Stimulated activated CD4-positive, alpha-beta T cell treated with anti-CD3 and anti-CD28 coated beads, Interleukin-4, amount 100 ng/mL, for 1 hour (primary cell): ENCODE data around the gene CPNE7.

ENCODE experiments used
- DNase-seq: peaks from one replicate; pipeline ENCODE4 v3.0.0-alpha.2; 2020

Gene CPNE7

DNA sequence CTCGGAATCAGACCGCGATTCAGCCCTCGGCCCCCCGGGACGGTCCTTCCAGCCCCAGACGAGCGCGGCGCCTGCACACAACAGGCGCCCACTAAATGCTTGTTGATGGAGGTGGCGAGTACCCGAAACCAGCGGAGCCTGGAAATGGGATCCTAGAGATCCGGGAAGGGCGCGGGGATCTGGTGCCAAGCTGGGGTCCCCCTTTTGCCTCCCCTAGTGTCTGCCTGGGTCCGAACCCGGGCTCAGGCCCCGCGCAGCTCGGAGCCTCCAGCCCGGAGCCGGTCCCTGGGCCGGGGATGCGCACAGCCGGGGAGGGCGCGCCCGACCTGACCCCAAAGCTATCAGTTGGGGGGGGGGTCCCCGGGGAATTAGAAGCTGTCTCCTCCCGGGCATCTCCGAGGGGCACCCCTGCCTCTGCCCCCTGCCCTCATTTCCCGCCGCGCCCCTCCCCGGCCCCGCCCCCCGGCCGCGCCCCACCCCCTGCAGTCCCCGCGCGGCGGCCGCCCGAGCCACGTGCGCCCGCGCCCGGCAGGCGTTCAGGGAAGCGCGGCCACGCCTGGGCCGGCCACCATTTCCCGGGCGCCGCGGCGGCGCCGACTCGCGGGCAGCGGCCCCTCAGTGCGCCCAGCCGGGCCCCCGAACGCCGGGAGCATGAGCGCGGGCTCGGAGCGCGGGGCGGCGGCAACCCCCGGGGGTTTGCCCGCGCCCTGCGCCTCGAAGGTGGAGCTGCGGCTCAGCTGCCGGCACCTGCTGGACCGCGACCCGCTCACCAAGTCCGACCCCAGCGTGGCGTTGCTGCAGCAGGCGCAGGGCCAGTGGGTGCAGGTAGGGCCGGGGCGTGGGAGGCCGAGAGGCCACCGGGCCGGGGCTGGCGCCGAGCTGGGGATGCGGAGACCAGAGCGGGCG lies at the start of gene CPNE7:
Gene CPNE7 (plus strand): TSS at position 512 of the 906 bp plus-strand sequence. CDS start 140 bp downstream, at position 652.
- DNase-seq = peak; percentile 35

DNA sequence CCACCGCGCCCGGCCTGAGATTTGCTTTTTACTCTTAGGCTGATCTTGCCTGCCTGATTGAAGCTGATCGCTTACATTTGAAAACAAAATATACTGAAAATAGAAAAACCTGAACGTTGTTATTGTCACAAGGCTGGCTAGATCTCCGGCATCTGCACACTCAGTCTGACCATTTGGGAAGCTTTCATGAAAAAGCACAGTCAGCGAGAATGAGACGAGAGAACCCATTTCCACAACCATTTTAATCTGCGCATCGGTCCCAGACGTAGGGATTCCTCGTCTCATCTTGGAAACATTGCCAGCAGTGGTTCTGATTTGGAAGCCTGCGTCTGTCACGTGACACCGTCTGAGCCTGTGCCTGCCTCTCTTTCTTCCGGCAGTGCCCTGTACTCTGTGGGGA lies 46.5 kb upstream of the CPNE7 start:
- DNase-seq = no peak

DNA sequence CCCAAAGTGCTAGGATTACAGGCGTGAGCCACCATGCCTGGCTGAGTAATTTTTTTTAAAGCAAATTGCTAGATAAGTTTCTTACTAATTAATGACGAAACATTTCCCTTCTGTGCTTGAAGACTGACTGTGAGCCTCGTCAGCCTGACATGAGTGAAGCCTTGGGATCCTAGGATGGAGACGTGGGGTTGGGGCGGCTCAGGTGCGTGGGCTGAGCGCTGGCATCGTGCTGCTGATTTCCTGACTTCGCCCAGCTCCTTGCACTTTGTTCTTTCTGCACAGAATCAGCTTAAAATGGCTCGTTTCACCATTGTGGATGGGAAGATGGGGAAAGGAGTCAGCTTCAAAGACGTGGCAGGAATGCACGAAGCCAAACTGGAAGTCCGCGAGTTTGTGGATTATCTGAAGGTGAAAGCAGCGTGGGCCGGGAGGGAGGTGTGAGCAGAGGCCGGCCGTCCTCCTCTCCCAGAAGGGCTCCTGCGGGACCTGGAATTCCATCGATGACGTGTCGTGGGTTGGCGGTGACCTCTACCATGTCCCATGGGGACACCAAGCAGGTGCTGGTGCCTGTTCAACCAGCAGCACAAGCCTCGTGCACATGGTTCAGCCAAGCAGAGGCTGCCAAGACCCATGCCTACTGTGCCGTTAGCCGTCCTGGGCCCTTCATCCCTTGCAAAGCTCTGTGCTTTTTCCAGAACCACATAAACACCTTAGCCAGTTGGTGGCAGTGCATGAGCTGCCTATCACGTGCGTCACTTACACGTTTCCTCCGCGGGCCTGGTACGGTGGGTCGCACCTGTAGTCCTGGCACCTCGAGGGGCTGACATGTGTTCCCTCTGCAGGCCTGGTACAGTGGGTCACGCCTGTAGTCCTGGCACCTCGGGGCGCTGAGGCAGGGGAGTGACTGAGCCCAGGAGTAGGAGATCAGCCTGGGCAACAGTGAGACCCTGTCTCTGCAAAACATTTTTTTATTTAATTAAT lies 44.9 kb upstream of the CPNE7 start:
- DNase-seq = no peak

DNA sequence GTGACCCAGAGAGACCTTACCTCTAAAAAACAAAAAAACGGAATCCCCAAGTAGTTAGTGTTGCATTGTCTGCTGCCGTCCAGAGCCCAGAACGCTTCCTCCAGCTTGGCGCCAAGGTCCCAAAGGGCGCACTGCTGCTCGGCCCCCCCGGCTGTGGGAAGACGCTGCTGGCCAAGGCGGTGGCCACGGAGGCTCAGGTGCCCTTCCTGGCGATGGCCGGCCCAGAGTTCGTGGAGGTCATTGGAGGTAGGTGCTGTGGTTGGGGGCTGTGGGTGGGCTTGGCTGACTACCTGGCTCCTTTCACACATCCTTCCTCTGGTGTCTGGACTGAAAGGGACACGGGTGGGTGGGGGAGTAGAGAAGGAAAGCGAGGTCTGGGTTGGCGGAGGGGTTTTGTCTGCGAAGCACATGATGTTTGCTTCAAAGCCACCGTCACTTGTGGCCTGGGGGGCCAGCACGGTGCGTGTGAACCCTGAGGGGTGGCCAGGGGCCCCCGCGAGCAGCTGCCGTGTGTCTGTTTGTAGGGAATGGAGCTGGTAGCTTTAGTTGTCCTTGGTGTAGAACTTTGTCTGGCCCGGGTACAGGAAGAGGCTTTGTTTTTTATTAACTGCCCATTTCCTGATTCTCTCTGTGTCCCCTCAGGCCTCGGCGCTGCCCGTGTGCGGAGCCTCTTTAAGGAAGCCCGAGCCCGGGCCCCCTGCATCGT lies 43.6 kb upstream of the CPNE7 start:
- DNase-seq = no peak

DNA sequence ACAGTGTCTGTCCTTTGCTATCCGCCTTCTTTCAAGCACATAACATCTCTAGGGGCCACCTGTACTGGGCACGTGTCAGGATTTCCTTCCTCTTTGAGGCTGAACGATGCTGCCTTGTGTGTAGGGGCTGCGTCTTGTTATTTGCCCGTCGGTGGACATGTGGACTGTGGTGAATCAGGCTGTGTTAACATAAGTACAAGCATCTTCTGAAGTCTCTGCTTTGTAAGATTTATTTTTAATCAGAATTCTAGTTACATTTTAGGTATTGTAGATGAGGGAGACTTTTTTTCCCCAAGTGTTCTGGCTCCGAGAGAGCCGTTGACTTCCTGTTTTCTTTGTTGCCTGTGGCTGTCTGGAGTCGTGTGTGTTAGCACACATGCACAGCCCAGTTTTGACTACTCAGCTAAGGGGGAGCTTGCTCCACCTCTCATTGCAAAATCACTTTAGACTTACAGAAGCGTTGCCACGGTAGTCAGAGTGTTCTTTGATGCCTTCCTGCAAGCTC lies 41.3 kb upstream of the CPNE7 start:
- DNase-seq = no peak

DNA sequence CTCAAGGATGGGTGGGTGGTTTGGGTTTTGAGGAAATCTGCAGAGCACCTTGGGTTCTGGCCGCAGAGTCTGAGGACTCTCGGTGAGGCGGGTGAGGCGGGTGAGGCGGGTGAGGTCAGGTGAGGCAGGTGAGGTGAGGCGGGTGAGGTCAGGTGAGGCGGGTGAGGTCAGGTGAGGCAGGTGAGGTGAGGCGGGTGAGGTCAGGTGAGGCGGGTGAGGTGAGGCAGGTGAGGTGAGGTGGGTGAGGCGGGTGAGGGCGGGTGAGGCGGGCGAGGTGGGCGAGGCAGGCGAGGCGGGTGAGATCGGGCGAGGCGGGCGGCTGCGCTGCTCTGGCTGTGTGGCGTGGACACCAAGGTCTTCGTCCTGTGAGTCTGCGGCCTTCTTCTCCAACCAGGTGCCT lies 39.2 kb upstream of the CPNE7 start:
- DNase-seq = no peak

DNA sequence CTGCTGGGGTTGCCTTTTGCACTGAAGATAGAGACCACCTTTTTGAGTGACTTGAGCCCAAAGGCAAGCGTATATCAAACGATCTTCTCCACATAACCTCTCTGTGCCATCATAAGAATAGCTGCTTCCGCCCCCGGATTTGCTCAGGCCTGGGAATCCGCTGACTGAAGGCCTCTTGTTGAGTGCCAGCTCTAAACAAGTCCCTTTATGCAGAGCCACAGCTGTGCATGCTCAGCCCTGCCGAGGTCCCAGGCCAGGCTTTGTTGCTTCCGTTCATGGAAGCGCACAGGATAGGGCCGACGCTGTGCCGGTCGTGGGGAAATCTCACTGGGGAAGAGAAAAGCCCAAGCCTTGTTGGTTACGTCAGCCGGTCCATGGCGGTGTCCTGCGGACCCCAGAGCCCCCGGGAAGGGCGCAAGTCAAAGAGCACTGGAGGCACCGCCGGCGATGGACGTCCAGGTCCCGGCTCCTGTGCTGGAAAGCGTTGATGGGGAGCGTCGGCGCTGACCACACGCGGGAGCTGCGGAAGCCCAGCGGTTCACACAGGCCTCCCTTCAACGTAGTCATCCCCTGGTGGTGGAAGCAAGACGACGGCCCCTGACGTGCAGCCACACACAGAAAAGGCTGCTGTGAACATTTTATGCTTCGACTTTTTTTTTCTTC lies 38.5 kb upstream of the CPNE7 start:
- no peak for DNase-seq

DNA sequence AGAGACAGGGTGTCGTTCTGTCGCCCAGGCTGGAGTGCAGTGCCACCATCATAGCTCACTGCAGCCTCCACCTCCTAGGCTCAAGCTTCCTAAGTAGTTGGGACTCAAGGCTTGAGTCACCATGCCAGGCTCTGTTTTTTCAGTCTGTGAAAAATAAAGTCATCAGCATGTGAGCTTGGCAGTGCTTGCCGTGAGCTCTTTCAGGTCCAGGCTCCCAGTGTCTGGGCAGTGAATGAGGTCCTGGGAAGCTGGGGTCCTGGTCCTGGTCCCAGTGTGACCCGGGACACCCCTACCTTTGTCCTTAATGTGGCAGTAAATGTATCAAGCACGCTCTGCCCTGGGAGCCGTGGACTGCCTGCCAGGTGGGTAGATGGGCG lies 38.0 kb upstream of the CPNE7 start:
- no peak for DNase-seq

DNA sequence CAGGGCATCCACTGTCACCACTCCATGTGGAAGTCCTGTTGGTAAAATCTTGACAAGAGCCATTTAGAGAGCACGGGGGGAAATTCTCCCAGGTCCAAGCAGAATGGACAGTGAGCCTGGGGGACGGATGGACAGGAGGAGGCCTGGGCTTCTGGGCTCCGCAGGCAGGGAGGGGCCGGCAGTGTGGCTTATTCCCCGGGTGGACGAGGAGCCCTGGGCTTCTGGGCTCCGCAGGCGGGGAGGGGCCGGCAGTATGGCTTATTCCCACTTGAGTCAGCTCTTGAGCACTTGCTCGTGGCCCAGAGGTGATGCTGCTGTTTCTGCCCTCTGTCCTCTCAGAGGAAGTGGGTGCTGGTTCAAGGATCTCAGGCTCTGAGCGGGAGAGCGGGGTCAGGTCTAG lies 37.3 kb upstream of the CPNE7 start:
- DNase-seq = no peak

DNA sequence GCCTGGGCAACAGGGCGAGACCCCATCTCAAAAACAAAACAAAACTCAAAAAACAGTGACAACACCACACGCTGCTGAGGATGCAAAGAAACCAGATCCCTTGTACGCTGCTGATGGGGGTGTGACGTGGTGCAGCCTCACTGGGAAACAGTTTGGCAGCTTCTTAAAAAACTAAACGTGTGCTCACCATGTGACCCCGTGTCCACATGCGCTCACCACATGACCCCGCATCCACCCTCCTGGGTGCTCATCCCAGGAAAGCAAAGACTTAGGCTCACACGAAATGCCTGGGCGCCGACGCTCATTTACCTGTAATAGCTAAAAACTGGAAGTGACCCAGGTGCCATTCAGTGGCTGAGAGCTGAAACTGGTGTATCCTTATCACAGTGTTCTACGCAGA lies 35.0 kb upstream of the CPNE7 start:
- DNase-seq = no peak

DNA sequence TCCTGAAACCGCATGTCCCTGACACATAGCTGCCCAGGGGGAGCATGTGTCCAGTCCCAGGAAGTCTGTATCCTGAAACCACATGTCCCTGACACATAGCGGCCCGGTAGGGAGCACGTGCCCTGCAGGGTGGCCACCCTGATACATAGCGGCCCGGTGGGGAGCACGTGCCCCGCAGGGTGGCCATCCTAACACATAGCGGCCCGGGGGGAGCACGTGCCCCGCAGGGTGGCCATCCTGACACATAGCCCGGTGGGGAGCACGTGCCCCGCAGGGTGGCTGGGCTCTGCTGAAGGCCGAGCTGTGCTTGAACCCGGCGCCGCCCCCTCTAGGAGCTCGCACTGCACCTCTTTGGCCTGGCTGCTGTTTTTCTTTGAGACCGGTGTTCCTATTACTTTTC lies 33.8 kb upstream of the CPNE7 start:
- no peak for DNase-seq

DNA sequence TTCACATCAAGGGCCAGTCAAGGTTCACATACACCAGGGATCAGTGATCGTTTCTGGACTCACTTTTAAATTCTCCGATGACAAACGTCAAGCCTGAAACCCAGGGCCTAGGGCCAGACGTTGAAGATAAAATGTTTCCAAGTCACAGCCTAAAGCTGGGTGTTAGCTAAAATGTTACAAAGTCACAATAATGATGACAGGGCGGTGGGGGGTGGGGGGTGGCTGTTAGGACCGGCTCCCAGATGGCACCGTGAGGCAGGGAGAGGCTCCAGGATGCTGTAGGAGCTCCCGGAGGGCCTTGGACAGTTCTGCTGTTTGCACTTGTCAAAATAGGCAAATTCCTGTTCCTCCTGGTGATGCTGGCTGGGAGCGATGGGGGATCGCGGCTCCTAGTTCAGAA lies 31.4 kb upstream of the CPNE7 start:
- DNase-seq = no peak

DNA sequence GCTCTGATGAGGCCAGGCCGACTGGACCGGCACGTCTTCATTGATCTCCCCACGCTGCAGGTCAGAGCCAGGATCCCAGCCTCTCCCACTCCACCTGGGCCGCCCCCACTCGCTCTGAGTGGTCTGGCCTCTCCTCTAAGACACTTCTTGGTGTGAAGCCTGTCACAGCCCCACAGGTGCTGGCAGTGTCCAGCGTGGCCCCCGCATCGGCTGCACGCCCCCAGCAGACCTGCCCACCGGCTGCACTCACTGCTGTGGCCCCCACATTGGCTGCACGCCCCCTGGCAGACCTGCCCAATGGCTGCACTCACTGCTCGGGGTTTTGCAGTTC lies 30.9 kb upstream of the CPNE7 start:
- no peak for DNase-seq

DNA sequence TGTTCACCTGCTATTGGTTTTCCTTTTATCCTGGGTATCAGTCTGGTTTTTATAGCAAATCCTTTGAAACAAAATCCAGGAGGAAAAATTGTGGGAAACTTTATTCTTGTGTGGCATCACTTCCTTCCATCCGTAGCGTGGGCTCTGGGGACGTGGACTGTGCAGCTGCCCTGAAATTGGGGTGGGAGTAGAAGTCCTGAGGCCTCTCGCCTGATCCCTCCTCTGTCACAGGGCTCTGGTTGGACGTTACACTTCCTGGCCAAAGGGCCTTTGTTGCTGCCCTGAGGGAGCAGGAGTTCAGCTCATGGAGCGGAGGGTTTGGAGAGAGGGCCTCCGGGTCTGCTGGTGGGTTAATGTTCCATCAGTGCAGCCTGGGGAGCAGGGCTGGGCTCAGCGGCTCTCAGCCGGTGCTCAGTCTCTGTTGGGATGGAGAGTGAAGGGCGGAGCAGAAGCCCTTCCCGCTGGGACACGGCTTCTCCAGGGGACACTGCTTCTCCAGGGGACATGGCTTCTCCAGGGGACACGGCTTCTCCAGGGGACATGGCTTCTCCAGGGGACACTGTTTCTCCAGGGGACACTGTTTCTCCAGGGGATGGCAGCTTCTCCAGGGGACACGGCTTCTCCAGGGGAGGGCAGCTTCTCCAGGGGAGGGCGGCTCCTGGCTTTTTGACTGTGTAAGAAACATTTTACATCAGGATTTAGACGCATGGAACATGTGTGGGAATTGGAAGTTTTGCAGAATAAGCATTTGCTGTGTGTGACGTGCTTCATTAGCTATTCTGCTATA lies 30.3 kb upstream of the CPNE7 start:
- DNase-seq = no peak

DNA sequence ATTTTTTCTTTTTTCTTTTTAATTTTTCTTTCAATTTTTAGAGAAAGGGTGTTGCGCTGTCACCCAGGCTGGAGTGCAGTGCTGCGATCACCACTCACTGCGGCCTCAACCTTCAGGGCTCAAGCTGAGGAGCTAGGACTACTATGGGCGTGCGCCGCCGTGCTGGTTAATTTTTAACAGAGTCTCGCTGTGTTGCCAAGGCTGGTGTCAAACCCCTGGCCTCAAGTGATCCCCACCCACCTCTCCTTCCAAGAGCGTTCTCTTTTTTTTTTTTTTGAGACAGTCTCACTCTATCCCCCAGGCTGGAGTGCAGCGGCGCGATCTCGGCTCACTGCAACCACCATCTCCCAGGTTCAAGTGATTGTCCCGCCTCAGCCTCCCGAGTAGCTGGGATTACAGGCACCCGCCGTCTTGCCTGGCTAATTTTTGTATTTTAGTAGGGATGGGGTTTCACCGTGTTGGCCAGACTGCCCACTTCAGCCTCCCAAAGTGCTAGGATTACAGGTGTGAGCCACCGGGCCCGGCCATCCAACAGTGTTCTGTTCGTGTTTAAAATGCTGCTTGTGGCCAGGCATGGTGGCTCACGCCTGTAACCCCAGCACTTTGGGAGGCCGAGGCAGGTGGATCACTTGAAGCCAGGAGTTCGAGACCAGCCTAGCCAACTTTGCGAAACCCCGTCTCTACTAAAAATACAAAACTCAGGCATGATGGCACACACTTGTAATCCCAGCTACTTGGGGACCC lies 29.6 kb upstream of the CPNE7 start:
- DNase-seq = no peak

DNA sequence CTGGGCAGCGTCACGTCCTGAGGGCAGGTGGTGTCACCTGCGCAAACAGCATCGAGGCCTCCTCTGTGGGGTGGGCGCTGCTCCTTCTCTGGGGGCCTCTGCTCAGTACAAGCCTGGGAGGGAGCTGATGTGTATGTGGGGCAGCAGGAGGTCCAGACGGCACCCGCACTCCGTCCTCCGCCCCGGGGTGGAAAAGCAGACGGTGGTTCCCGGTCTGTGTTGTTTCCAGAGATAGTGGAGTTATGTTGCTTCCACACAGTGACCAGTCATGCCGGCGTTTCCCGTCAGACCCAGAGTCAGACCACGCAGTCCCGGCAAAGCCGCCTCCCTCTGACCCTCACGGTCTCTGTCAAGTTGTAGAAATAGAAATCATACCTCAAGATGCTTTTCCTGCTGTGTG lies 28.8 kb upstream of the CPNE7 start:
- no peak for DNase-seq

DNA sequence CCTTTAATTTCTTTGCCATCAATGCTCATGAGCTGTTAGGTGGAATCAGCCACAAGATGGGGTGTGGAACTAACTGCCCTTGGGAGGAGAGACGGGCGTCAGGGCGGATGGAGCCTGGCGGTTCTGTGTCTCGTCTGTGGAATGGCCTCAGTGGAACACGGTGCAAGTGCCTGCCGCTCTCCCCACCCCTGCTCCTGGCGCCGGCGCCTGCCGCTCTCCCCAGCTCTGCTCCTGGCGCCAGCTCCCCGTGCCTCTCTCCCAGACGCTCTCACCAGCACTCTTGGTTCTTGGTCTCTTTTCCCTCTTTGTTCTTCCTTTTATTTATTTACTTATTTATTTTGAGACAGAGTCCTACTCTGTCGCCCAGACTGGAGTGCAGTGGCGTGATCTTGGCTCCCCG lies 28.3 kb upstream of the CPNE7 start:
- no peak for DNase-seq

DNA sequence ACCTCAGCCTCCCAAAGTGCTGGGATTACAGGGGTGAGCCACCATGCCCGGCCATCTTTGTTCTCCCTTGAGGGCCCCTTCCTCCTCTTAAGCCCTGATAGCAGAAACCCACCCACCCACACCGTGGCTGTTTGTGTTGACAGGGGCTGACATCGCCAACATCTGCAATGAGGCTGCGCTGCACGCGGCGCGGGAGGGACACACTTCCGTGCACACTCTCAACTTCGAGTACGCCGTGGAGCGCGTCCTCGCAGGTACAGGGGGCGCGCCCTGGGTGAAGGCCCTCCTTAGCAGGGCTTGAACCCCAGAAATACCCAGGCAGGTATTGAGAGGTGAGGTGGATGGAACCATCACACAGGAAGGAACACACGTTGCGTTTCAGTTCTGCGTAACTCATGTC lies 27.7 kb upstream of the CPNE7 start:
- DNase-seq = no peak

DNA sequence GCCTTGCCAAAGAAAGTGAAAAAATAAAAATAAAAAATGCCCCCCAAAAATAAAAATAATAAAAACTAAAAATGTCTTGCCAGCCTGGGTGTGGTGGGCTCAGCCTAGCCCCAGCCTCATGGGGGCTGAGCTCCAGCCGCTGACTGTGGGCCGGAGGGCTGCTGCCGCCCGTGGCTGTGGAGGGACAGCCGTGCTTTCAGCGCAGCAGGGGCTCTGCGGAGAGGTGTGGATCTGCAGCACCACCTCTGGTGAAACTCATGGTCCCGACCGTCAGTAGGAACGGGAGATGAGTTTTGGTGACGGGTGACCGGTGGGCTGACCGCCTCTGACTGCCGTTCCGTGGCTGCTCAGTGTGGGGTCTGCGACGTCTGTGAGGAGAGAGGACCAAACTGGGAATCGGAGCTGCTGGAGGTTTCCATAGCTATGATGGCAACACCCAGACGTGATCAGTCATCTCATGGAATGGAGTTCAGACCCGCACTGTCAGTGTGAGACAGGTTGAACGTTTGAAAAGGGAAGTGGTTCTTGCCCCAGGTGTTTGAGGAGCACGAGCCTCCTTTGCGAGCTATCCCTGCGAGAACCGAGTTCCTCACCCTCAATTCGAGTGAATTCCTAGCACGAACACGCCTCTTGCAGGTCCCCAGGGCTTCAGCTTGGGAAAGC lies 27.1 kb upstream of the CPNE7 start:
- DNase-seq = no peak

DNA sequence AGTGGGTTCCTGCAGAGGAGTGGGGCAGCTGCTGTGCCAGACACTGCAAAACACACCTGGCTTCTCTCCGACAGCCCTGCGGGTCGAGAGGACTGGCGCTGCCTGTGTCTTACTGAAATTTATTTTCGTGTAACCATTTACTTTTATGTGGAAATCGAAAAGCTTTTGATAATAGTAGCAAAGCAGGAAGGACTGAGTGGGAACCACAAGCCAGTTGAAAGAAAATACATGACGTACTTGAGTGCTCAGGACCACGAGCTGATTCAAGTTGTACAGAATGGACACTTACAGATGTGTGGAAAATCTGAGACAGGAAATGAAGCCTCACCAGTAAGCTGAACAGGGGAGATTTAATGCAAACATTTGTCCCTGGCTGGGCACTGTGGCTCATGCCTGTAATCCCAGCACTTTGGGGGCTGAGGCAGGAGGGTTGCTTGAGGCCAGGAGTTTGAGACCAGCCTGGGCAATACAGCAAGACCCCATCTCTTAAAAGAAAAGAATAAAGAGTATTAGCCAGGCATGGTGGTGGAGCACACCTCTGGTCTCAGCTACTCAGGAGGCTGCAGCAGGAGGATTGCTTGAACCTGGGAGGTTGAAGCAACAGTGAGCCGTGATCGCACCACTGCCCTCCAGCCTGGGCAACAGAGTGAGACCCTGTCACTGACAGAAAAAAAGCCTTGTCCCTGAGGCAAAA lies 26.4 kb upstream of the CPNE7 start:
- no peak for DNase-seq
